HepG2 (cell line): ENCODE results near the gene EIF4E. TPM values are rescaled to one million over a fixed set of nuclear protein-coding genes. Genes with fewer than 3 reads are reported as not detected.

Experiments used
- ATAC-seq: fragments of 200-7000 bp; cut with Tn5 transposase; 3 replicates; pipeline ENCODE4 v1.9.1; 2020; ENCODE audit warnings: mild to moderate bottlenecking, moderate library complexity
- BruUV-seq: library from RNA; stranded (reverse); fragments of 400-500 nt; replicated peaks from 2 replicates; lab custom pipeline; 2021; lab: Mats Ljungman, UMichigan
- CTCF ChIA-PET: fragments of 300-600 bp; formaldehyde crosslinking; extraction: SDS; loops from one replicate; lab custom pipeline; 2021; ENCODE audit warnings: low total read pairs, inconsistent platforms, low intra/inter-chr PET ratio; lab: Yijun Ruan, JAX
- POLR2A ChIA-PET: fragments of 350-600 bp; sonication (Branson Sonifier 250); formaldehyde crosslinking; loops from one replicate; lab custom pipeline; 2020; ENCODE audit warnings: antibody characterized with exemption, inconsistent platforms; lab: Yijun Ruan, JAX
- DNase-seq: peaks from one replicate; pipeline ENCODE4 v3.0.0-alpha.2; 2015; ENCODE audit warnings: low spot score
- FAIRE-seq: peaks from 3 replicates; lab custom pipeline; 2011; peaks lifted over from hg19 to GRCh38; lab: Jason Lieb, UNC
- H2AFZ ChIP-seq: one replicate; pipeline ENCODE4 v1.6.1; 2011; ENCODE audit warnings: low read length, inconsistent platforms
- H3K27ac ChIP-seq: fragments of 300-600 bp; 3 replicates; pipeline ENCODE4 v1.8.0; 2011; ENCODE audit warnings: mixed run types, mild to moderate bottlenecking, mixed read lengths, low read length, inconsistent platforms; ENCODE audit not compliant: insufficient read depth; ENCODE audit errors: extremely low read length
- H3K27me3 ChIP-seq, 2 experiments: fragments of 200-600 bp in 1 of 2; 2 replicates in 1 of 2; 3 replicates in 1 of 2; pipeline versions ENCODE4 v1.6.0 to v1.8.0; 2011; ENCODE audit warnings: low read length in 2 of 2, mild to moderate bottlenecking in 2 of 2, moderate library complexity in 2 of 2, inconsistent platforms in 1 of 2; ENCODE audit not compliant: insufficient read depth in 2 of 2, control insufficient read depth in 1 of 2
- H3K36me3 ChIP-seq, 2 experiments: fragments of 200-600 bp in 1 of 2; replicated peaks in 1 of 2; 2 replicates in 1 of 2; 3 replicates in 1 of 2; pipeline versions ENCODE4 v1.5.1 to v1.8.0; 2011; ENCODE audit warnings: low read length in 2 of 2, inconsistent platforms in 1 of 2; ENCODE audit not compliant: insufficient read depth in 2 of 2, control insufficient read depth in 1 of 2
- H3K4me1 ChIP-seq: 2 replicates; pipeline ENCODE4 v1.5.1; 2012; ENCODE audit warnings: low read length, inconsistent platforms; ENCODE audit not compliant: insufficient read depth
- H3K4me2 ChIP-seq: 2 replicates; pipeline ENCODE4 v1.6.0; 2011; ENCODE audit warnings: low read depth, low read length, inconsistent platforms
- H3K4me3 ChIP-seq, 3 experiments: fragments of 200-600 bp in 1 of 3; sonication (generic), shearing (Covaris generic) in 1 of 3; replicated peaks in 1 of 3; 2 replicates each; pipeline ENCODE4 v1.5.1; 2011 to 2016; ENCODE audit warnings: low read length in 3 of 3, inconsistent platforms in 2 of 3, low read depth in 2 of 3, mild to moderate bottlenecking in 2 of 3, control low read depth in 1 of 3, mixed read lengths in 1 of 3; ENCODE audit not compliant: insufficient read depth in 1 of 3
- H3K79me2 ChIP-seq: one replicate; pipeline ENCODE4 v1.6.1; 2011; ENCODE audit warnings: low read length, inconsistent platforms; ENCODE audit not compliant: insufficient read depth
- H3K9ac ChIP-seq: 2 replicates; pipeline ENCODE4 v1.6.0; 2011; ENCODE audit warnings: mild to moderate bottlenecking, low read depth, low read length, inconsistent platforms; ENCODE audit not compliant: insufficient read depth
- H3K9me3 ChIP-seq: 2 replicates; pipeline ENCODE4 v1.5.1; 2012; ENCODE audit warnings: mild to moderate bottlenecking, low read length
- H4K20me1 ChIP-seq: 2 replicates; pipeline ENCODE4 v1.6.0; 2011; ENCODE audit warnings: inconsistent platforms, mild to moderate bottlenecking, low read length, moderate library complexity; ENCODE audit not compliant: insufficient read depth
- DNMT3B ChIP-seq: conservative IDR thresholded peaks from 2 replicates; pipeline ENCODE4 v1.6.1; 2016; ENCODE audit warnings: missing biosample characterization, control low read depth
- GATAD1 ChIP-seq: IDR thresholded peaks from 2 replicates; pipeline ENCODE4 v1.6.1; 2016; ENCODE audit warnings: missing genetic modification reagents, missing compliant biosample characterization
- HNRNPLL ChIP-seq: fragments of 200-400 bp; formaldehyde crosslinking; IDR thresholded peaks from 2 replicates; pipeline ENCODE4 v1.6.1; 2017; ENCODE audit warnings: mild to moderate bottlenecking, low read depth, low read length; ENCODE audit not compliant: poor library complexity, severe bottlenecking
- NCOA2 ChIP-seq: sonication (generic); formaldehyde crosslinking; IDR thresholded peaks from 2 replicates; pipeline ENCODE4 v1.8.0; 2022; ENCODE audit warnings: inconsistent platforms
- XRCC5 ChIP-seq: fragments of 200-400 bp; formaldehyde crosslinking; optimal IDR thresholded peaks from 2 replicates; pipeline ENCODE3; 2017; ENCODE audit warnings: mild to moderate bottlenecking, low read length
- ZFP36 ChIP-seq: fragments of 150-350 bp; IDR thresholded peaks from 2 replicates; pipeline ENCODE4 v1.6.1; 2018; ENCODE audit warnings: borderline replicate concordance, low read length, low read depth; ENCODE audit not compliant: partially characterized antibody
- ZNF260 ChIP-seq: sonication (generic); formaldehyde crosslinking; IDR thresholded peaks from 2 replicates; pipeline ENCODE4 v1.4.0; 2020; ENCODE audit warnings: missing genetic modification reagents, low read depth, mild to moderate bottlenecking, borderline replicate concordance
- ZNF275 ChIP-seq: sonication (generic); formaldehyde crosslinking; IDR thresholded peaks from 2 replicates; pipeline ENCODE4 v1.8.0; 2022; ENCODE audit warnings: missing genetic modification reagents, mild to moderate bottlenecking, inconsistent platforms, borderline replicate concordance
- ZNF609 ChIP-seq: sonication (generic); formaldehyde crosslinking; IDR thresholded peaks from 2 replicates; pipeline ENCODE4 v1.4.0; 2020; ENCODE audit warnings: mild to moderate bottlenecking, missing genetic modification reagents, borderline replicate concordance
- whole genome bisulfite sequencing: methylation state at CpG from one replicate; pipeline ENCODE4 v1.1.6; 2017; ENCODE audit warnings: low lambda C conversion rate; 5-methylcytosine and 5-hydroxymethylcytosine counted together
- in situ Hi-C: cut with HindIII; loops from 2 replicates; pipeline ENCODE4 v1.10.0; 2017; ENCODE audit warnings: low pct_unique_long_range_greater_than_20kb; ENCODE audit not compliant: extremely low pct_ligation_motif_present
- intact Hi-C: fragments of 100-400 bp; cut with micrococcal nuclease; formaldehyde crosslinking; loops from one replicate; pipeline ENCODE4 v1.10.0; 2022; ENCODE audit not compliant: unreplicated experiment
- polyA plus RNA-seq, 8 experiments: library from polyadenylated mRNA; depleted of rRNA in 3 of 8; stranded (reverse) in 7 of 8; unstranded in 1 of 8; fragments of >200 nt; fragmentation: Illumina TruSeq in 4 of 8; extraction: Trizol in 4 of 8; gene quantifications; 2 replicates each; pipeline versions ENCODE4 v1.2.1 to v1.2.3, GENCODE V29; 2011 to 2016; ENCODE audit warnings: low read depth in 4 of 8, missing spikeins in 1 of 8, mixed read lengths in 1 of 8; ENCODE audit not compliant: insufficient read depth in 1 of 8
- total RNA-seq, 5 experiments: library from RNA; depleted of rRNA; stranded (reverse); fragments of >200 nt; fragmentation: Illumina TruSeq; extraction: Trizol; gene quantifications; 2 replicates each; pipeline ENCODE4 v1.2.3, GENCODE V29; 2016; ENCODE audit warnings: low read depth in 1 of 5
- TF ChIP-seq, protein P1 (sequence below): sonication (generic); formaldehyde crosslinking; IDR thresholded peaks from 2 replicates; pipeline ENCODE4 v1.4.0; 2020; ENCODE audit warnings: mild to moderate bottlenecking, missing genetic modification reagents

The EIF4E gene
- total and polyA plus RNA-seq, 2 of the 13 experiments (the other 11 are each of a cell fraction or from before 2014, with no cell fraction given) = 50.8 to 194 TPM

- no peak for FAIRE-seq
These were observed 22.8 kb upstream of the EIF4E start for GRCh38 chr4:98951710-98952109.

More at GRCh38 chr4:98951710-98952109, 22.8 kb upstream of the EIF4E start:
- Histone ChIP-seq H3K27me3 (no peaks in the 10 kb centered on the region; a peak in 1 of 5 replicates), H3K9ac (no peak overlapping the region), H3K9me3 (no peaks in the 10 kb centered on the region), H4K20me1 (no peaks in the 10 kb centered on the region), H3K4me1 (no peaks in the 10 kb centered on the region), H3K4me3 (no peak overlapping the region), H3K79me2 (no peaks in the 10 kb centered on the region), H3K4me2 (no peak overlapping the region), H2AFZ (no peak overlapping the region), H3K36me3 (no peaks in the 10 kb centered on the region), H3K27ac (no peak overlapping the region)
- POLR2A ChIA-PET = no interaction called here
- BruUV-seq = no TSS peak
- no peak for TF ChIP-seq ZNF275
- TF ChIP-seq HNRNPLL = no peak
- no peak for TF ChIP-seq NCOA2 (CRISPR knock-in tag)
- TF ChIP-seq DNMT3B (CRISPR knock-in tag) = no peak
- no peak for TF ChIP-seq XRCC5
- no peak for TF ChIP-seq ZFP36
- no peak for TF ChIP-seq GATAD1 (CRISPR knock-in tag)
- TF ChIP-seq, protein P1, sequence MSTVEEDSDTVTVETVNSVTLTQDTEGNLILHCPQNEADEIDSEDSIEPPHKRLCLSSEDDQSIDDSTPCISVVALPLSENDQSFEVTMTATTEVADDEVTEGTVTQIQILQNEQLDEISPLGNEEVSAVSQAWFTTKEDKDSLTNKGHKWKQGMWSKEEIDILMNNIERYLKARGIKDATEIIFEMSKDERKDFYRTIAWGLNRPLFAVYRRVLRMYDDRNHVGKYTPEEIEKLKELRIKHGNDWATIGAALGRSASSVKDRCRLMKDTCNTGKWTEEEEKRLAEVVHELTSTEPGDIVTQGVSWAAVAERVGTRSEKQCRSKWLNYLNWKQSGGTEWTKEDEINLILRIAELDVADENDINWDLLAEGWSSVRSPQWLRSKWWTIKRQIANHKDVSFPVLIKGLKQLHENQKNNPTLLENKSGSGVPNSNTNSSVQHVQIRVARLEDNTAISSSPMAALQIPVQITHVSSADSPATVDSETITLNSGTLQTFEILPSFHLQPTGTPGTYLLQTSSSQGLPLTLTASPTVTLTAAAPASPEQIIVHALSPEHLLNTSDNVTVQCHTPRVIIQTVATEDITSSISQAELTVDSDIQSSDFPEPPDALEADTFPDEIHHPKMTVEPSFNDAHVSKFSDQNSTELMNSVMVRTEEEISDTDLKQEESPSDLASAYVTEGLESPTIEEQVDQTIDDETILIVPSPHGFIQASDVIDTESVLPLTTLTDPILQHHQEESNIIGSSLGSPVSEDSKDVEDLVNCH (CRISPR knock-in tag) = no peak
- no peak for TF ChIP-seq ZNF260 (CRISPR knock-in tag)
- TF ChIP-seq ZNF609 (CRISPR knock-in tag) = no peak
- no peak for DNase-seq
- intact Hi-C loops = no loop called here
- ATAC-seq = no peak
- 68% methylated on average over 3 of the region's 3 CpGs for WGBS
- CTCF ChIA-PET = no interaction called here
- in situ Hi-C loops = no loop called here
